OCI-LY1 (cell line): ENCODE measurements around the gene NUMBL.

Experiments used
- H2AFZ ChIP-seq: fragments of 200-600 bp; sonication (generic), shearing (Covaris generic); 2 replicates; pipeline ENCODE4 v1.6.0; 2014; ENCODE audit warnings: antibody characterized with exemption, mild to moderate bottlenecking, low read length
- H3F3A ChIP-seq: fragments of 200-600 bp; sonication (generic), shearing (Covaris generic); 2 replicates; pipeline ENCODE4 v1.6.0; 2014; ENCODE audit warnings: mild to moderate bottlenecking, antibody characterized with exemption, low read length, moderate library complexity; ENCODE audit not compliant: insufficient read depth
- H3K27ac ChIP-seq: fragments of 200-600 bp; sonication (generic); 2 replicates; pipeline ENCODE4 v1.5.1; 2014; ENCODE audit warnings: low read length, mixed run types, mild to moderate bottlenecking, low read depth; ENCODE audit not compliant: poor library complexity, severe bottlenecking
- H3K27me3 ChIP-seq: fragments of 200-600 bp; sonication (generic); 2 replicates; pipeline ENCODE4 v1.6.0; 2014; ENCODE audit warnings: antibody characterized with exemption, mild to moderate bottlenecking, low read length, moderate library complexity; ENCODE audit not compliant: insufficient read depth
- H3K36me3 ChIP-seq: fragments of 200-600 bp; sonication (generic); 2 replicates; pipeline ENCODE4 v1.6.1; 2014; ENCODE audit warnings: mild to moderate bottlenecking, antibody characterized with exemption, low read length, moderate library complexity, mixed read lengths; ENCODE audit not compliant: insufficient read depth
- H3K4me1 ChIP-seq: fragments of 200-600 bp; sonication (generic); 2 replicates; pipeline ENCODE4 v1.5.1; 2014; ENCODE audit warnings: mild to moderate bottlenecking, low read length, moderate library complexity; ENCODE audit not compliant: insufficient read depth, severe bottlenecking
- H3K4me2 ChIP-seq: fragments of 200-600 bp; sonication (generic), shearing (Covaris generic); 2 replicates; pipeline ENCODE4 v1.6.1; 2014; ENCODE audit warnings: low read length
- H3K4me3 ChIP-seq: fragments of 200-600 bp; sonication (generic); 2 replicates; pipeline ENCODE4 v1.5.1; 2014; ENCODE audit warnings: low read length, low read depth, mild to moderate bottlenecking, mixed read lengths; ENCODE audit not compliant: poor library complexity, severe bottlenecking
- H3K79me2 ChIP-seq: fragments of 200-600 bp; shearing (Covaris generic); 2 replicates; pipeline ENCODE4 v1.6.1; 2016; ENCODE audit warnings: mixed run types, low read length, mixed read lengths; ENCODE audit not compliant: insufficient read depth
- H3K9ac ChIP-seq: fragments of 200-600 bp; sonication (generic), shearing (Covaris generic); 2 replicates; pipeline ENCODE4 v1.6.1; 2014; ENCODE audit warnings: mild to moderate bottlenecking, low read length, mixed read lengths
- H3K9me2 ChIP-seq: fragments of 200-600 bp; sonication (generic), shearing (Covaris generic); 2 replicates; pipeline ENCODE4 v1.6.1; 2014; ENCODE audit warnings: low read depth, mild to moderate bottlenecking, low read length, mixed read lengths
- H3K9me3 ChIP-seq: fragments of 200-600 bp; shearing (Covaris generic); 2 replicates; pipeline ENCODE4 v1.6.1; 2014; ENCODE audit warnings: low read length, mixed read lengths
- H4K20me1 ChIP-seq: fragments of 200-600 bp; sonication (generic), shearing (Covaris generic); 2 replicates; pipeline ENCODE4 v1.6.0; 2016; ENCODE audit warnings: mild to moderate bottlenecking, low read length; ENCODE audit not compliant: insufficient read depth
- CTCF ChIP-seq: fragments of 200-600 bp; sonication (generic), shearing (Covaris generic); IDR thresholded peaks from 2 replicates; pipeline ENCODE4 v1.5.1; 2017; ENCODE audit warnings: mild to moderate bottlenecking, antibody characterized with exemption, low read length, moderate library complexity, mixed read lengths
- EZH2 ChIP-seq: fragments of 200-600 bp; sonication (generic), shearing (Covaris generic); IDR thresholded peaks from 2 replicates; pipeline ENCODE4 v1.8.0; 2017; ENCODE audit warnings: borderline replicate concordance, mixed run types, mild to moderate bottlenecking, antibody characterized with exemption, low read length, moderate library complexity, mixed read lengths

Gene NUMBL

GRCh38 chr19:40707615-40708014, 17.2 kb upstream of the NUMBL start:
- Histone ChIP-seq H3K9me3 (no peaks in the 10 kb centered on the region), H3F3A (no peaks in the 10 kb centered on the region), H2AFZ (no peak overlapping the region), H3K4me2 (no peak overlapping the region), H4K20me1 (no peaks in the 10 kb centered on the region), H3K9me2 (no peaks in the 10 kb centered on the region), H3K27ac (no peak overlapping the region), H3K4me3 (no peak overlapping the region), H3K4me1 (no peaks in the 10 kb centered on the region), H3K36me3 (peaks cover 50% of the 10 kb centered on the region), H3K79me2 (no peaks in the 10 kb centered on the region), H3K27me3 (no peaks in the 10 kb centered on the region), H3K9ac (no peak overlapping the region)
- no peak for TF ChIP-seq EZH2
- no peak for TF ChIP-seq CTCF

GRCh38 chr19:40705950-40706619, 15.6 kb upstream of the NUMBL start:
- no peaks in the 10 kb centered on the region for H3K9me3 ChIP-seq
- H3K36me3 ChIP-seq = peaks cover 61% of the 10 kb centered on the region
- no peak overlapping the region for H2AFZ ChIP-seq
- no peaks in the 10 kb centered on the region for H3K9me2 ChIP-seq
- H3K4me3 ChIP-seq = no peak overlapping the region
- H3K27ac ChIP-seq = no peak overlapping the region
- H3K79me2 ChIP-seq = no peaks in the 10 kb centered on the region
- H3K9ac ChIP-seq = no peak overlapping the region
- H3F3A ChIP-seq = no peaks in the 10 kb centered on the region
- no peak overlapping the region for H3K4me2 ChIP-seq
- TF ChIP-seq CTCF = no peak
- no peak for TF ChIP-seq EZH2
- no peaks in the 10 kb centered on the region for H4K20me1 ChIP-seq
- no peaks in the 10 kb centered on the region for H3K4me1 ChIP-seq
- no peaks in the 10 kb centered on the region for H3K27me3 ChIP-seq

- no peak overlapping the region for H3K27ac ChIP-seq
- no peaks in the 10 kb centered on the region for H3K4me1 ChIP-seq
- H3K27me3 ChIP-seq = no peaks in the 10 kb centered on the region
- no peak overlapping the region for H2AFZ ChIP-seq
- TF ChIP-seq EZH2 (no peak), CTCF (no peak)
- no peaks in the 10 kb centered on the region for H3K9me2 ChIP-seq
- no peak overlapping the region for H3K4me3 ChIP-seq
- no peaks in the 10 kb centered on the region for H3F3A ChIP-seq
- no peaks in the 10 kb centered on the region for H4K20me1 ChIP-seq
- no peaks in the 10 kb centered on the region for H3K79me2 ChIP-seq
- no peak overlapping the region for H3K9ac ChIP-seq
- H3K36me3 ChIP-seq = peaks cover 62% of the 10 kb centered on the region
- no peak overlapping the region for H3K4me2 ChIP-seq
- H3K9me3 ChIP-seq = no peaks in the 10 kb centered on the region
These were observed 14.9 kb upstream of the NUMBL start for GRCh38 chr19:40705362-40705651.
